HG03159 (cell line): ENCODE data around the gene CTNND1.

Source experiments
- ATAC-seq: cut with Tn5 transposase; IDR thresholded peaks from one replicate; pipeline ENCODE4 v1.9.1; 2021; ENCODE audit warnings: mild to moderate bottlenecking, moderate library complexity; ENCODE audit not compliant: unreplicated experiment

The CTNND1 gene

GRCh38 chr11:57867966-57868365 lies 106.4 kb downstream of the CTNND1 start:
- no peak for ATAC-seq

GRCh38 chr11:57868491-57868890 lies 106.9 kb downstream of the CTNND1 start:
- ATAC-seq: no peak
